ENCODE data around the gene MAPK4.
"Not testable (repeated sequence)": the region's sequence is repeated elsewhere in the genome, so short reads cannot be mapped to it uniquely, and the experiment has no call there.

GRCh38 chr18:50533822-50534221 is 26.1 kb upstream of the MAPK4 start:
- not testable (repeated sequence) for TF ChIP-seq CTCF (IDR thresholded peaks at IDR 0.05; ENCODE audit: insufficient read depth, low read length); POLR2AphosphoS5 (IDR thresholded peaks at IDR 0.05; ENCODE audit: low read depth); SPI1 (IDR thresholded peaks at IDR 0.05; ENCODE audit: borderline replicate concordance, low read depth); GABPA (IDR thresholded peaks at IDR 0.05; ENCODE audit: low read depth)
- TF ChIP-seq, protein P1, sequence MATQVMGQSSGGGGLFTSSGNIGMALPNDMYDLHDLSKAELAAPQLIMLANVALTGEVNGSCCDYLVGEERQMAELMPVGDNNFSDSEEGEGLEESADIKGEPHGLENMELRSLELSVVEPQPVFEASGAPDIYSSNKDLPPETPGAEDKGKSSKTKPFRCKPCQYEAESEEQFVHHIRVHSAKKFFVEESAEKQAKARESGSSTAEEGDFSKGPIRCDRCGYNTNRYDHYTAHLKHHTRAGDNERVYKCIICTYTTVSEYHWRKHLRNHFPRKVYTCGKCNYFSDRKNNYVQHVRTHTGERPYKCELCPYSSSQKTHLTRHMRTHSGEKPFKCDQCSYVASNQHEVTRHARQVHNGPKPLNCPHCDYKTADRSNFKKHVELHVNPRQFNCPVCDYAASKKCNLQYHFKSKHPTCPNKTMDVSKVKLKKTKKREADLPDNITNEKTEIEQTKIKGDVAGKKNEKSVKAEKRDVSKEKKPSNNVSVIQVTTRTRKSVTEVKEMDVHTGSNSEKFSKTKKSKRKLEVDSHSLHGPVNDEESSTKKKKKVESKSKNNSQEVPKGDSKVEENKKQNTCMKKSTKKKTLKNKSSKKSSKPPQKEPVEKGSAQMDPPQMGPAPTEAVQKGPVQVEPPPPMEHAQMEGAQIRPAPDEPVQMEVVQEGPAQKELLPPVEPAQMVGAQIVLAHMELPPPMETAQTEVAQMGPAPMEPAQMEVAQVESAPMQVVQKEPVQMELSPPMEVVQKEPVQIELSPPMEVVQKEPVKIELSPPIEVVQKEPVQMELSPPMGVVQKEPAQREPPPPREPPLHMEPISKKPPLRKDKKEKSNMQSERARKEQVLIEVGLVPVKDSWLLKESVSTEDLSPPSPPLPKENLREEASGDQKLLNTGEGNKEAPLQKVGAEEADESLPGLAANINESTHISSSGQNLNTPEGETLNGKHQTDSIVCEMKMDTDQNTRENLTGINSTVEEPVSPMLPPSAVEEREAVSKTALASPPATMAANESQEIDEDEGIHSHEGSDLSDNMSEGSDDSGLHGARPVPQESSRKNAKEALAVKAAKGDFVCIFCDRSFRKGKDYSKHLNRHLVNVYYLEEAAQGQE (IDR thresholded peaks at IDR 0.05; ENCODE audit: insufficient replicate concordance, low read depth): not testable (repeated sequence)
